Measurements from ENCODE around the gene GDF2. TPM values are rescaled to one million over a fixed set of nuclear protein-coding genes. Genes with fewer than 3 reads are reported as not detected.

GDF2 gene
- total and polyA plus RNA-seq, 12 donors: not detected

- H3K27ac ChIP-seq: no peak overlapping the region
- ATAC-seq (no peak), DNase-seq (no peak)
- WGBS, 2 donors: 92% methylated on average over 3 of the region's 3 CpGs
- H3K4me3 ChIP-seq: no peak overlapping the region
- peaks cover 0 to 4% (median 0%) of the 10 kb centered on the region in 7 donors for H3K27me3 ChIP-seq
- H3K9me3 ChIP-seq: no peaks in the 10 kb centered on the region
- TF ChIP-seq, protein P1, sequence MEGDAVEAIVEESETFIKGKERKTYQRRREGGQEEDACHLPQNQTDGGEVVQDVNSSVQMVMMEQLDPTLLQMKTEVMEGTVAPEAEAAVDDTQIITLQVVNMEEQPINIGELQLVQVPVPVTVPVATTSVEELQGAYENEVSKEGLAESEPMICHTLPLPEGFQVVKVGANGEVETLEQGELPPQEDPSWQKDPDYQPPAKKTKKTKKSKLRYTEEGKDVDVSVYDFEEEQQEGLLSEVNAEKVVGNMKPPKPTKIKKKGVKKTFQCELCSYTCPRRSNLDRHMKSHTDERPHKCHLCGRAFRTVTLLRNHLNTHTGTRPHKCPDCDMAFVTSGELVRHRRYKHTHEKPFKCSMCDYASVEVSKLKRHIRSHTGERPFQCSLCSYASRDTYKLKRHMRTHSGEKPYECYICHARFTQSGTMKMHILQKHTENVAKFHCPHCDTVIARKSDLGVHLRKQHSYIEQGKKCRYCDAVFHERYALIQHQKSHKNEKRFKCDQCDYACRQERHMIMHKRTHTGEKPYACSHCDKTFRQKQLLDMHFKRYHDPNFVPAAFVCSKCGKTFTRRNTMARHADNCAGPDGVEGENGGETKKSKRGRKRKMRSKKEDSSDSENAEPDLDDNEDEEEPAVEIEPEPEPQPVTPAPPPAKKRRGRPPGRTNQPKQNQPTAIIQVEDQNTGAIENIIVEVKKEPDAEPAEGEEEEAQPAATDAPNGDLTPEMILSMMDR (IDR thresholded peaks at IDR 0.05): no peak
- intact Hi-C loops (cut with DNase I): no loop called here
- peaks cover 0 to 10% (median 0%) of the 10 kb centered on the region in 9 donors for H3K4me1 ChIP-seq
- H3K36me3 ChIP-seq: no peaks in the 10 kb centered on the region
These were observed 8.1 kb downstream of the GDF2 start for GRCh38 chr10:47330366-47330765.

DNA sequence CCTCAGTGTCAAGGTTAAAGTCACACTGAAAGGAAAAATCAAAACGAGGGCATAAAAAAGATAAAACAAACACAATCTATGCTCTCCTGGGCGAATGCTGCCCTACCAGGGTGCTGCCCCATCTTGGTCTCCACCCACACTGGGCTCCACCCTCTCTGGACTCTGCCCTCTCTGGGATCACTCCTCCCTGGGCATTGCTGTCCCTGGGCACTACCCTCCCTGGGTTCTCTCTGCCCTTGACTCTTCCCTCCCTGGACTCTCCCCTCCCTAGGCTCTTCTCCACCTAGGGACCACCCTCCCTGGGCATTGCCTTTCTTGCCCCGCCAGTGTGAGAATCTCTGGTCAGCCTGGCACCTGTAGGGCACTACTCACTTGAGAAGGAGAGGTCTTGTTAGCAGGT lies 8.6 kb downstream of the GDF2 start:
- Histone ChIP-seq H3K4me3 (no peak overlapping the region), H3K4me1 (peaks cover 0 to 10% (median 0%) of the 10 kb centered on the region in 9 donors), H3K27ac (no peak overlapping the region), H3K36me3 (no peaks in the 10 kb centered on the region), H3K9me3 (no peaks in the 10 kb centered on the region), H3K27me3 (peaks cover 0 to 4% (median 0%) of the 10 kb centered on the region in 7 donors)
- ATAC-seq (no peak), DNase-seq (no peak)
- TF ChIP-seq, protein P1 (IDR thresholded peaks at IDR 0.05): no peak
- intact Hi-C loops (cut with DNase I): no loop called here
- WGBS, 2 donors: 77 to 82% methylated on average over 3 of the region's 3 CpGs

DNA sequence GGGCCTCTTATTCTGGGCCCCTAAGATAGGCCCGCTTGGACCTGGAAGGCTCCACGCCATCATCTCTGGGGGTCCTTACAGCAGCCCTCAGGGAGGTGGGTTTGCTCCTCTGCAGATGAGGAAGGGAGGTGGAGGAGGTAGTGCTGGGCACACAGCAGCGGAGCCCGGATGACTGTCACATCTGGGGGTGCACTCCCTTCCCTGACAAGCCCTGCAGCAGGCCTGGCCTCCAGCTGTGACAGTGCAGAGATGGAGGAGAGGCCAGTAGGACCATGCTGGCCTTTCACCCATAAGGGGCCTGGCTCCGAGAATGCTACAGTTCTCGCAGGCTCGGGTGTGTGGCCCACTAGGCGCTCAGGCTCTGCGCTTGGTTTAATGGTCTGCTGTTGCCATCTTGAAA lies 9.2 kb downstream of the GDF2 start:
- H3K9me3 ChIP-seq: no peaks in the 10 kb centered on the region
- peaks cover 0 to 4% (median 0%) of the 10 kb centered on the region in 7 donors for H3K27me3 ChIP-seq
- no peak overlapping the region for H3K27ac ChIP-seq
- ATAC-seq (no peak), DNase-seq (no peak)
- intact Hi-C loops (cut with DNase I): no loop called here
- no peaks in the 10 kb centered on the region for H3K36me3 ChIP-seq
- peaks cover 0 to 7% (median 0%) of the 10 kb centered on the region in 9 donors for H3K4me1 ChIP-seq
- H3K4me3 ChIP-seq: no peak overlapping the region
- TF ChIP-seq, protein P1 (IDR thresholded peaks at IDR 0.05): no peak
- 96 to 97% methylated on average over 9 of the region's 9 CpGs for WGBS, 2 donors

DNA sequence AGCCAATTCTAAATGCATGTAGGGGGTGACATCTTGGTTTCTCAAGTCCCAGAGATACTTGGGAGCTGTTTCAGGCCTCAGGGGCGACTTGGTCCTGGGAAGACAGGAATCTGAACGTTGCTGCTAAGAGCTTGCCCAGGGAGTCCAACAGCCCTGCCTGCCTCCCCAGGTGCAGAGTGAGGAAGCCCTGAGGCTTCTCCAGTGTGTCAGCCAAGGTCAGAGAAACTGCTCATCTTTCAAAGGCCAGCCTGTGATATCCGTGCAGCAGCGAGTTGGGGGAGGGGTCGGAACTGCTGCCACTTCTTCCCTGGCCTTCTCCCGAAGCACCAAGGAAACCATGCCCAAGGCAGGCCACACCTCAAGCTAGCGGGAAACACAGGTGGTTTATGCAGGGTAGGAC lies 9.7 kb downstream of the GDF2 start:
- Histone ChIP-seq H3K4me1 (peaks cover 0 to 3% (median 0%) of the 10 kb centered on the region in 9 donors), H3K27me3 (peaks cover 0 to 4% (median 0%) of the 10 kb centered on the region in 7 donors), H3K4me3 (no peak overlapping the region), H3K9me3 (no peaks in the 10 kb centered on the region), H3K27ac (no peak overlapping the region), H3K36me3 (no peaks in the 10 kb centered on the region)
- no peak for ATAC-seq
- WGBS, 2 donors: 72 to 74% methylated on average over 7 of the region's 7 CpGs
- no peak for DNase-seq
- intact Hi-C loops (cut with DNase I): no loop called here
- TF ChIP-seq, protein P1 (IDR thresholded peaks at IDR 0.05): no peak

Data from heart right ventricle (tissue), 16 donors.